ENCODE data around the gene PGD. TPM values are rescaled to one million over a fixed set of nuclear protein-coding genes. Genes with fewer than 3 reads are reported as not detected.

PGD gene
- total RNA-seq = 10 to 100 TPM; 32.8 to 37.0 TPM
- polyA plus RNA-seq = 10 to 100 TPM; 36.2 to 37.3 TPM

GRCh38 chr1:10398734-10399443 is at the start of gene PGD:
TSS of gene PGD (plus strand) at chr1:10399064. CDS start at chr1:10399118, 54 bp downstream.
- CTCF ChIA-PET (ENCODE audit: partially characterized antibody) = interaction anchor here (2.3 to 2.5 kb wide), 2 partner anchors 11 to 31 kb away, joined by 8 to 12 read pairs; partner anchors contain the start of gene CENPS
- H3K27me3 ChIP-seq (ENCODE audit: insufficient read depth, low read length) = no peaks in the 10 kb centered on the region
- Mint-ChIP-seq H3K27ac (peak within 1 kb of the TSS; percentile 81 to 93 (median 86)), H3K27me3 (no peaks in the 10 kb centered on the region), H3K4me1 (peaks cover 8 to 24% (median 18%) of the 10 kb centered on the region in 4 donors), H3K9me3 (no peaks in the 10 kb centered on the region), H3K4me3 (peak within 1 kb of the TSS; percentile 93 to 97 (median 95)), H3K36me3 (peaks cover 5 to 13% of the 10 kb centered on the region in 2 donors)
- POLR2A ChIA-PET (ENCODE audit: partially characterized antibody) = interaction anchor here (0.5 to 1.9 kb wide), 13 partner anchors 9 to 1511 kb away, joined by 3 to 7 read pairs (median 3); partner anchors contain the start of genes CENPS, GPR157, KIF1B and UBE4B
- peaks cover 6% of the 10 kb centered on the region for H3K36me3 ChIP-seq (ENCODE audit: insufficient read depth, low read length)
- H3K4me3 ChIP-seq (ENCODE audit: low read length in 2 of 2) = peak within 1 kb of the TSS; percentile 81 to 94
- H3K9me3 ChIP-seq (ENCODE audit: control insufficient read depth in 1 of 2, low read length in 2 of 2) = no peaks in the 10 kb centered on the region
- intact Hi-C loops (cut with micrococcal nuclease) = loop anchor here (1.0 kb wide), 4 partner anchors 11 to 189 kb away; partner anchors contain the start of genes CENPS, KIF1B and PEX14
- H3K27ac ChIP-seq (ENCODE audit: low read depth, low read length) = peak within 1 kb of the TSS; percentile 76
- peak; percentile 94 to 98 (median 95) for DNase-seq
- peaks cover 20% of the 10 kb centered on the region for H3K4me1 ChIP-seq (ENCODE audit: insufficient read depth, low read length)

GRCh38 chr1:10353282-10353681 is 45.6 kb upstream of the PGD start:
- no peaks in the 10 kb centered on the region for H3K9me3 ChIP-seq (ENCODE audit: control insufficient read depth in 1 of 2, low read length in 2 of 2)
- DNase-seq = no peak
- H3K27me3 ChIP-seq (ENCODE audit: insufficient read depth, low read length) = no peaks in the 10 kb centered on the region
- no peak overlapping the region for H3K27ac ChIP-seq (ENCODE audit: low read depth, low read length)
- Mint-ChIP-seq H3K27me3 (no peaks in the 10 kb centered on the region), H3K4me1 (no peaks in the 10 kb centered on the region), H3K4me3 (no peak overlapping the region), H3K36me3 (peaks cover 22 to 27% of the 10 kb centered on the region in 2 donors), H3K9me3 (no peaks in the 10 kb centered on the region), H3K27ac (no peak overlapping the region)
- H3K4me3 ChIP-seq (ENCODE audit: low read length in 2 of 2) = no peak overlapping the region
- H3K36me3 ChIP-seq (ENCODE audit: insufficient read depth, low read length) = peaks cover 4% of the 10 kb centered on the region
- intact Hi-C loops (cut with micrococcal nuclease) = no loop called here
- ChIA-PET CTCF (ENCODE audit: partially characterized antibody) (no interaction called here), POLR2A (ENCODE audit: partially characterized antibody) (no interaction called here)
- H3K4me1 ChIP-seq (ENCODE audit: insufficient read depth, low read length) = no peaks in the 10 kb centered on the region

DNA sequence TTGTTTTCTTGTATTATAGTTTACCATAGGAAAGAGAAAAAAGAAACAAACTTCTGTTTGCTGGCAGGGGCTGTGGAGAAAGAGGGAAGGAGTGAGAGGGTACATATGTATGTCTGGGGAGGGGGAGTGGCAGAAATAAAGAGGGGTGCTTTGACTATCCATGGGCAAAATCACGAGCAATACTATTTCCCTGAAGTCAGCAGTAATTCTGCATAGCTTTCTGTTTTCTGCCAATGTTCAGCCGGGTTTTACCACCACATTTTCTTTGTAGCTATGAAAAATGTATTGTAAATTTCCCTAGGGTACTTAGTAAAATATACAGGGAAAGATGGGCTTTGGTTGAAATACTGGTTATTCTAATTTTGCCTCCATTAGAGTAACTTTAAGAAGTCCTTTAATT is 45.2 kb upstream of the PGD start:
- no peaks in the 10 kb centered on the region for H3K9me3 ChIP-seq (ENCODE audit: control insufficient read depth in 1 of 2, low read length in 2 of 2)
- ChIA-PET POLR2A (ENCODE audit: partially characterized antibody) (no interaction called here), CTCF (ENCODE audit: partially characterized antibody) (no interaction called here)
- Mint-ChIP-seq H3K27me3 (no peaks in the 10 kb centered on the region), H3K9me3 (no peaks in the 10 kb centered on the region), H3K27ac (peak overlapping the region in 1 of 7 donors; percentile 70), H3K4me1 (no peaks in the 10 kb centered on the region), H3K36me3 (peaks cover 18 to 22% of the 10 kb centered on the region in 2 donors), H3K4me3 (no peak overlapping the region)
- intact Hi-C loops (cut with micrococcal nuclease) = no loop called here
- no peaks in the 10 kb centered on the region for H3K4me1 ChIP-seq (ENCODE audit: insufficient read depth, low read length)
- no peak overlapping the region for H3K4me3 ChIP-seq (ENCODE audit: low read length in 2 of 2)
- no peak for DNase-seq
- peaks cover 4% of the 10 kb centered on the region for H3K36me3 ChIP-seq (ENCODE audit: insufficient read depth, low read length)
- H3K27me3 ChIP-seq (ENCODE audit: insufficient read depth, low read length) = no peaks in the 10 kb centered on the region
- no peak overlapping the region for H3K27ac ChIP-seq (ENCODE audit: low read depth, low read length)

GRCh38 chr1:10360045-10360444 is 38.8 kb upstream of the PGD start:
- ChIA-PET POLR2A (ENCODE audit: partially characterized antibody) (no interaction called here), CTCF (ENCODE audit: partially characterized antibody) (no interaction called here)
- no peaks in the 10 kb centered on the region for H3K27me3 Mint-ChIP-seq
- Histone ChIP-seq H3K27me3 (ENCODE audit: insufficient read depth, low read length) (no peaks in the 10 kb centered on the region), H3K36me3 (ENCODE audit: insufficient read depth, low read length) (no peaks in the 10 kb centered on the region), H3K9me3 (ENCODE audit: control insufficient read depth in 1 of 2, low read length in 2 of 2) (no peaks in the 10 kb centered on the region), H3K27ac (ENCODE audit: low read depth, low read length) (no peak overlapping the region), H3K4me3 (ENCODE audit: low read length in 2 of 2) (no peak overlapping the region), H3K4me1 (ENCODE audit: insufficient read depth, low read length) (no peaks in the 10 kb centered on the region)
- no peaks in the 10 kb centered on the region for H3K9me3 Mint-ChIP-seq
- DNase-seq = no peak
- intact Hi-C loops (cut with micrococcal nuclease) = no loop called here
- peaks cover 21 to 26% of the 10 kb centered on the region in 2 donors for H3K36me3 Mint-ChIP-seq
- no peak overlapping the region for H3K4me3 Mint-ChIP-seq
- no peaks in the 10 kb centered on the region for H3K4me1 Mint-ChIP-seq
- peak overlapping the region in 1 of 7 donors; percentile 64 for H3K27ac Mint-ChIP-seq

DNA sequence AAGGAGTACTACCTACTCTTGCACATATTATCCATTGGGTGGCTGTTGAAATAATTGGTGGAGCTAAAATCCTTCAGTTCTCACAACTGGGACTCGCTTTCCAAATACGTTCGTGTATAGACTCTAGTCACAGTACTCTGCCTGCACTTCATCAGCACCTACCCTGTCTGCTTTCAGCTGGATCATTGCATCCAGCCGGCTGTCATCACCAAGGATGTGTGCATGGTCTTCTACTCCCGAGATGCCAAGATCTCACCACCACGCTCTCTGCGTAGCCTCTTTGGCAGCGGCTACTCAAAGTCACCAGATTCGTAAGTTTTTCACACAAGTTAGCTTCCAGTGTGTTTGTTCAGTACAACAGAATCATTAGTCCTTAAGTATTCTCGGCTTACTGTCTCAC is 37.3 kb upstream of the PGD start:
- H3K4me1 ChIP-seq (ENCODE audit: insufficient read depth, low read length) = no peaks in the 10 kb centered on the region
- Mint-ChIP-seq H3K27me3 (no peaks in the 10 kb centered on the region), H3K27ac (no peak overlapping the region), H3K36me3 (peaks cover 29 to 34% of the 10 kb centered on the region in 2 donors), H3K9me3 (no peaks in the 10 kb centered on the region), H3K4me1 (peaks cover 0 to 2% (median 0%) of the 10 kb centered on the region in 4 donors), H3K4me3 (no peak overlapping the region)
- POLR2A ChIA-PET (ENCODE audit: partially characterized antibody) = no interaction called here
- intact Hi-C loops (cut with micrococcal nuclease) = no loop called here
- CTCF ChIA-PET (ENCODE audit: partially characterized antibody) = no interaction called here
- no peak for DNase-seq
- no peaks in the 10 kb centered on the region for H3K36me3 ChIP-seq (ENCODE audit: insufficient read depth, low read length)
- H3K27ac ChIP-seq (ENCODE audit: low read depth, low read length) = no peak overlapping the region
- no peak overlapping the region for H3K4me3 ChIP-seq (ENCODE audit: low read length in 2 of 2)
- H3K27me3 ChIP-seq (ENCODE audit: insufficient read depth, low read length) = no peaks in the 10 kb centered on the region
- no peaks in the 10 kb centered on the region for H3K9me3 ChIP-seq (ENCODE audit: control insufficient read depth in 1 of 2, low read length in 2 of 2)

DNA sequence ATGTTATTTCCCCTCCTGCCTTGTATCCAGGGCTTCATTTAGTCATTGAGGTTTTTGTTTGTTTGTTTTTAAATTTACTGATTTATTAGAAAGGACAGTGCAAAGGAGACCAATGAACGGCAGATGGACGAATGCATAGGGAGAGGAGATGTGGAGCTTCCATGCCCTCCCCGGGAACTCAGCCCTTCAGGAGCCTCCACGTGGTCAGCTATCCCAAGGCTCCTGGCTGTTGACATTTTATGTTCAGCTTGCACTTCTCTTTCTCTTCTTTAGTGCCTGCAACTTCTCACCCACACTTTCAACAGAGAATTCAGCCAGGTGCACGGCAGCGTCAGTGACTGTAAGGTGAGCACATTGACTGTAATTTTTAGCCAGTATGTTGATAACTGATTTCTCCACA is 30.7 kb upstream of the PGD start:
- no peaks in the 10 kb centered on the region for H3K9me3 Mint-ChIP-seq
- H3K36me3 Mint-ChIP-seq = peaks cover 26 to 34% of the 10 kb centered on the region in 2 donors
- Histone ChIP-seq H3K9me3 (ENCODE audit: control insufficient read depth in 1 of 2, low read length in 2 of 2) (no peaks in the 10 kb centered on the region), H3K27me3 (ENCODE audit: insufficient read depth, low read length) (no peaks in the 10 kb centered on the region), H3K27ac (ENCODE audit: low read depth, low read length) (no peak overlapping the region), H3K36me3 (ENCODE audit: insufficient read depth, low read length) (peaks cover 10% of the 10 kb centered on the region), H3K4me1 (ENCODE audit: insufficient read depth, low read length) (no peaks in the 10 kb centered on the region), H3K4me3 (ENCODE audit: low read length in 2 of 2) (no peak overlapping the region)
- intact Hi-C loops (cut with micrococcal nuclease) = no loop called here
- peak overlapping the region in 1 of 7 donors; percentile 52 for H3K27ac Mint-ChIP-seq
- peaks cover 0 to 2% (median 0%) of the 10 kb centered on the region in 4 donors for H3K4me1 Mint-ChIP-seq
- POLR2A ChIA-PET (ENCODE audit: partially characterized antibody) = no interaction called here
- DNase-seq = no peak
- H3K4me3 Mint-ChIP-seq = no peak overlapping the region
- no peaks in the 10 kb centered on the region for H3K27me3 Mint-ChIP-seq
- CTCF ChIA-PET (ENCODE audit: partially characterized antibody) = interaction anchor here (0.9 kb wide), 1 partner anchor 9 kb away, joined by 3 read pairs; no protein-coding TSS in a partner anchor

GRCh38 chr1:10374442-10374860 is 24.4 kb upstream of the PGD start:
- ChIA-PET CTCF (ENCODE audit: partially characterized antibody) (interaction anchor here (1.5 kb wide), 1 partner anchor 55 kb away, joined by 5 read pairs; the partner anchor contains the start of gene CENPS), POLR2A (ENCODE audit: partially characterized antibody) (no interaction called here)
- no peak overlapping the region for H3K27ac Mint-ChIP-seq
- H3K36me3 ChIP-seq (ENCODE audit: insufficient read depth, low read length) = peaks cover 12% of the 10 kb centered on the region
- H3K27me3 Mint-ChIP-seq = no peaks in the 10 kb centered on the region
- no peaks in the 10 kb centered on the region for H3K4me1 ChIP-seq (ENCODE audit: insufficient read depth, low read length)
- H3K36me3 Mint-ChIP-seq = peaks cover 34 to 59% of the 10 kb centered on the region in 2 donors
- DNase-seq = no peak
- no peaks in the 10 kb centered on the region for H3K9me3 Mint-ChIP-seq
- peaks cover 0 to 1% (median 0%) of the 10 kb centered on the region in 4 donors for H3K4me1 Mint-ChIP-seq
- intact Hi-C loops (cut with micrococcal nuclease) = no loop called here
- H3K4me3 ChIP-seq (ENCODE audit: low read length in 2 of 2) = no peak overlapping the region
- H3K9me3 ChIP-seq (ENCODE audit: control insufficient read depth in 1 of 2, low read length in 2 of 2) = no peaks in the 10 kb centered on the region
- H3K4me3 Mint-ChIP-seq = no peak overlapping the region
- no peak overlapping the region for H3K27ac ChIP-seq (ENCODE audit: low read depth, low read length)
- no peaks in the 10 kb centered on the region for H3K27me3 ChIP-seq (ENCODE audit: insufficient read depth, low read length)
